ENCODE data around the gene MALRD1. TPM values are rescaled to one million over a fixed set of nuclear protein-coding genes. Genes with fewer than 3 reads are reported as not detected.

Gene MALRD1
- total RNA-seq, 4 donors from 2014 or later, result 0.33 to 7.5 (median 1.1) TPM

DNA sequence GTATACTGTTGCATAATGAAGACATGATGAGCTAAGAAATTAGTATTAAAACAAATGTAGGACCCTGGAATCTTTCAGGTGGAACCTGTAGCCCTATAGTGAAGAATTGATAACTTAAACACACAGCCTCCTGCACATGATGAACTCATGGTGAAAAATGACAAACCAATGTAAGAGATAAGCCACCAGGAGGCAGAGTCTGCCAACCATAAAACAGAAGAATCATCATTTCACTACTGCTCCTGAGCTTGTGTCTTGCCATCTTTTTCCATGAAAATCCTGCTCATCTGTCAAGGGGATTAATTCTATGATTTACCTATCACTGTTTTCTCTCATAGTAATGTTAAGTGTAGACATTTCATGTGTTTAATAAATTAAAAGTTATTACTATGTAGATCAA, 363.9 kb downstream of the MALRD1 start:
- H3K27ac ChIP-seq (replicated peaks in 1 of 4), result no peak overlapping the region

DNA sequence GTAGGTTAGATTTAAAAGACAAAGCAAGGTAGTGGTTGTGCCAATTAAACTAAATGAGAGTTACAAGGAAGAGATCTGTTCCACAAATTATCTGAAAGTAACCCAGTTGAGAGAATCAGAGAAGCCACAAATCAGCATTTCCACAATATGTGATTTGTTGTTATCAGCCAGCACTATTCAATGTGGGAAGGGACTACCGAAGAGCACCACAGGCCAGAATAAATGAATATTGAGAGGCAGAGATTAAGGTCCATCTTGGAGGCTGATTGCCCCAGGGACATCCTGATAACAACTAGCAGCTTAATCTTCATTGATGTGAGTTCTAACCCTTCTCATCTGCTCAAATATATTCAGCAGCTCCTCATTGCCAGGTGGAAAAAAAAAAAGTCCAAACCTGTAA, 367.6 kb downstream of the MALRD1 start:
- H3K27me3 ChIP-seq, result no peaks in the 10 kb centered on the region
- no peak overlapping the region for H3K27ac ChIP-seq (replicated peaks in 1 of 4)
- 74% methylated on average over 1 of the region's 1 CpG for WGBS
- TF ChIP-seq POLR2A (IDR thresholded peaks at IDR 0.05; ENCODE audit: low read depth), result no peak
- TF ChIP-seq POLR2AphosphoS5 (IDR thresholded peaks at IDR 0.05), result no peak
- no peak for TF ChIP-seq EP300 (IDR thresholded peaks at IDR 0.05)
- TF ChIP-seq, protein P1, sequence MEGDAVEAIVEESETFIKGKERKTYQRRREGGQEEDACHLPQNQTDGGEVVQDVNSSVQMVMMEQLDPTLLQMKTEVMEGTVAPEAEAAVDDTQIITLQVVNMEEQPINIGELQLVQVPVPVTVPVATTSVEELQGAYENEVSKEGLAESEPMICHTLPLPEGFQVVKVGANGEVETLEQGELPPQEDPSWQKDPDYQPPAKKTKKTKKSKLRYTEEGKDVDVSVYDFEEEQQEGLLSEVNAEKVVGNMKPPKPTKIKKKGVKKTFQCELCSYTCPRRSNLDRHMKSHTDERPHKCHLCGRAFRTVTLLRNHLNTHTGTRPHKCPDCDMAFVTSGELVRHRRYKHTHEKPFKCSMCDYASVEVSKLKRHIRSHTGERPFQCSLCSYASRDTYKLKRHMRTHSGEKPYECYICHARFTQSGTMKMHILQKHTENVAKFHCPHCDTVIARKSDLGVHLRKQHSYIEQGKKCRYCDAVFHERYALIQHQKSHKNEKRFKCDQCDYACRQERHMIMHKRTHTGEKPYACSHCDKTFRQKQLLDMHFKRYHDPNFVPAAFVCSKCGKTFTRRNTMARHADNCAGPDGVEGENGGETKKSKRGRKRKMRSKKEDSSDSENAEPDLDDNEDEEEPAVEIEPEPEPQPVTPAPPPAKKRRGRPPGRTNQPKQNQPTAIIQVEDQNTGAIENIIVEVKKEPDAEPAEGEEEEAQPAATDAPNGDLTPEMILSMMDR (IDR thresholded peaks at IDR 0.05), result no peak
- H3K9me3 ChIP-seq, result no peaks in the 10 kb centered on the region
- no peak for DNase-seq (ENCODE audit: extremely low spot score)
- no peaks in the 10 kb centered on the region for H3K4me1 ChIP-seq
- no peak overlapping the region for H3K4me3 ChIP-seq
- H3K36me3 ChIP-seq, result no peaks in the 10 kb centered on the region
- intact Hi-C loops (cut with DNase I), result loop anchor here (10.0 kb wide), 1 partner anchor 1439 kb away; no protein-coding TSS in a partner anchor

More for the DNA sequence above, 363.9 kb downstream of the MALRD1 start:
- intact Hi-C loops (cut with DNase I), result loop anchor here (2.0 to 10.0 kb wide), 2 partner anchors 376 to 1442 kb away; no protein-coding TSS in a partner anchor
- Histone ChIP-seq H3K4me1 (no peaks in the 10 kb centered on the region), H3K27me3 (no peaks in the 10 kb centered on the region), H3K9me3 (no peaks in the 10 kb centered on the region), H3K4me3 (no peak overlapping the region), H3K36me3 (no peaks in the 10 kb centered on the region)
- no peak for TF ChIP-seq POLR2A (IDR thresholded peaks at IDR 0.05; ENCODE audit: low read depth)
- TF ChIP-seq, protein P1 (IDR thresholded peaks at IDR 0.05), result peak; percentile 53 to 64 (median 64)
- DNase-seq (ENCODE audit: extremely low spot score), result no peak

DNA sequence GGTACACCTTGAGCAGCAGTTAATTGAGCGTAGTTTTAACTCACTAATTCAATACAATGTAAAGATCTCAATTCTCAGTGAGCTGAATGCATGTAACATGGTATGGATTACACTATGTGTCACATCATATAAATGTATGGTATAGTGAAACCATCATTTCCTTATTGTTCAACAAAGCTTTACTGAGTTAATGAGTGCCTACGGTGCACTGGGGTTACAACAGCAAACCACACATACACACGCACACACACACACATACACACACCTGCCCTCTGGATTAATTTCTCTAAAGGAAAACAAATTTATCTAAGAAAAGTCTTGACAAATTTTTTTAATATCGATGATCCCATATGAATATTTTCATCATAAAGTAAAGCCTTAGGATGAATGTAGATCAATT, 369.1 kb downstream of the MALRD1 start:
- H3K27me3 ChIP-seq, result no peaks in the 10 kb centered on the region
- TF ChIP-seq POLR2AphosphoS5 (IDR thresholded peaks at IDR 0.05), result no peak
- no peak for TF ChIP-seq POLR2A (IDR thresholded peaks at IDR 0.05; ENCODE audit: low read depth)
- TF ChIP-seq, protein P1 (IDR thresholded peaks at IDR 0.05), result no peak
- TF ChIP-seq EP300 (IDR thresholded peaks at IDR 0.05), result no peak
- no peak overlapping the region for H3K27ac ChIP-seq (replicated peaks in 1 of 4)
- no peaks in the 10 kb centered on the region for H3K9me3 ChIP-seq
- H3K36me3 ChIP-seq, result no peaks in the 10 kb centered on the region
- intact Hi-C loops (cut with DNase I), result loop anchor here (10.0 kb wide), 1 partner anchor 1437 kb away; no protein-coding TSS in a partner anchor
- DNase-seq (ENCODE audit: extremely low spot score), result no peak
- H3K4me1 ChIP-seq, result no peaks in the 10 kb centered on the region
- 94% methylated on average over 4 of the region's 4 CpGs for WGBS
- no peak overlapping the region for H3K4me3 ChIP-seq

DNA sequence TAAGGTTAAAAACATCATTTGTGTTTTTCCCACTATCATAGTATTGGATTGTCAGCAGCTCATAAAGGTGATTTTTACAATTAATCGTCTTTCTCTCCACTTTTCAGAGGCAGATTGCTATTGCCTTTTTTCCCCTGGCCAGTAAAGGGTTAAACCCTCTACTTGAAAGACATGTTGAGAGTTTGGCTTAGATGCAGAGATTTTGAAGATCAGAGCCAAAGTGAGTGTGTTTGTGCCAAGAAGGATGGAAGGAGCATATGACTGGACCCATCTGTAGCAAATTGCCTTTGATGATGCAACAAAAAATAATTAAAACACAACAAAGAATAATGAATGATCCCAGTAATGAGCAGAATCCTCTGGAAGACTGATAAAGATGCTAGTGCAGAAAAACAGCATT, 373.1 kb downstream of the MALRD1 start:
- 87% methylated on average over 1 of the region's 1 CpG for WGBS
- no peak overlapping the region for H3K27ac ChIP-seq (replicated peaks in 1 of 4)
- no peaks in the 10 kb centered on the region for H3K36me3 ChIP-seq
- H3K9me3 ChIP-seq, result no peaks in the 10 kb centered on the region
- intact Hi-C loops (cut with DNase I), result no loop called here
- H3K27me3 ChIP-seq, result no peaks in the 10 kb centered on the region
- DNase-seq (ENCODE audit: extremely low spot score), result no peak
- no peak overlapping the region for H3K4me3 ChIP-seq
- TF ChIP-seq, protein P1 (IDR thresholded peaks at IDR 0.05), result no peak
- TF ChIP-seq POLR2AphosphoS5 (IDR thresholded peaks at IDR 0.05), result no peak
- no peaks in the 10 kb centered on the region for H3K4me1 ChIP-seq

DNA sequence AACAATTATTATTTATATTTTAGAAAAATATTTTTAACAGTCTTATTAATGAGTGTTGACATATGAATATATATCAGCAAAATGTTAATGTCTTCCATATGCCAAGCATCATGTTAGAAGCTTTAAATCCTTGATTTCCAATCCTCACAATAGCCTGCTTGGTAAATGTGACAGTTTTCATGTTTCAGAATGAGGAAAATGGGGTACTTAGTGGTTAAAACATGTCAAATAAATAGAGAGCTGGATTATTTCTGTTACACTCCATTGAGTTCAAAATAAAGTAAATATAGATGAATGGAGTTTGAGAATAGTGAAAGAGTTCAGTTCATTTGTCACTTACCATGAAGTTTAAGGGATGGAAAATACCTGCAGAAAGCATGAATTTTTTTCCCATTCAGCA, 377.4 kb downstream of the MALRD1 start:
- TF ChIP-seq, protein P1 (IDR thresholded peaks at IDR 0.05), result no peak
- TF ChIP-seq POLR2A (IDR thresholded peaks at IDR 0.05; ENCODE audit: low read depth), result no peak
- no peak for TF ChIP-seq POLR2AphosphoS5 (IDR thresholded peaks at IDR 0.05)
- TF ChIP-seq EP300 (IDR thresholded peaks at IDR 0.05), result no peak

More for the DNA sequence above, 377.4 kb downstream of the MALRD1 start:
- no peaks in the 10 kb centered on the region for H3K4me1 ChIP-seq
- H3K36me3 ChIP-seq, result no peaks in the 10 kb centered on the region
- H3K27me3 ChIP-seq, result no peaks in the 10 kb centered on the region
- H3K27ac ChIP-seq (replicated peaks in 1 of 4), result no peak overlapping the region
- DNase-seq (ENCODE audit: extremely low spot score), result no peak
- intact Hi-C loops (cut with DNase I), result no loop called here
- H3K9me3 ChIP-seq, result no peaks in the 10 kb centered on the region
- H3K4me3 ChIP-seq, result no peak overlapping the region
